GM12892 (cell line): Measurements from ENCODE around the gene SVIL.
"Not testable (repeated sequence)": the region's sequence is repeated elsewhere in the genome, so short reads cannot be mapped to it uniquely, and the experiment has no call there.

Experiments
- DNase-seq: peaks from one replicate; pipeline ENCODE4 v3.0.0; 2011; ENCODE audit not compliant: insufficient read length
- FAIRE-seq: peaks from 2 replicates; lab custom pipeline; 2011; peaks lifted over from hg19 to GRCh38; lab: Jason Lieb, UNC
- POLR2A ChIP-seq: IDR thresholded peaks from 2 replicates; pipeline ENCODE4 v1.6.1; 2011; ENCODE audit warnings: low read depth, low read length, control low read depth
- POLR2AphosphoS5 ChIP-seq: IDR thresholded peaks from 2 replicates; pipeline ENCODE4 v1.6.1; 2011; ENCODE audit warnings: low read depth, low read length, control low read depth
- TAF1 ChIP-seq: IDR thresholded peaks from 2 replicates; pipeline ENCODE4 v1.6.1; 2011; ENCODE audit warnings: low read depth, mild to moderate bottlenecking, control low read depth, low read length, borderline replicate concordance

Gene SVIL

DNA sequence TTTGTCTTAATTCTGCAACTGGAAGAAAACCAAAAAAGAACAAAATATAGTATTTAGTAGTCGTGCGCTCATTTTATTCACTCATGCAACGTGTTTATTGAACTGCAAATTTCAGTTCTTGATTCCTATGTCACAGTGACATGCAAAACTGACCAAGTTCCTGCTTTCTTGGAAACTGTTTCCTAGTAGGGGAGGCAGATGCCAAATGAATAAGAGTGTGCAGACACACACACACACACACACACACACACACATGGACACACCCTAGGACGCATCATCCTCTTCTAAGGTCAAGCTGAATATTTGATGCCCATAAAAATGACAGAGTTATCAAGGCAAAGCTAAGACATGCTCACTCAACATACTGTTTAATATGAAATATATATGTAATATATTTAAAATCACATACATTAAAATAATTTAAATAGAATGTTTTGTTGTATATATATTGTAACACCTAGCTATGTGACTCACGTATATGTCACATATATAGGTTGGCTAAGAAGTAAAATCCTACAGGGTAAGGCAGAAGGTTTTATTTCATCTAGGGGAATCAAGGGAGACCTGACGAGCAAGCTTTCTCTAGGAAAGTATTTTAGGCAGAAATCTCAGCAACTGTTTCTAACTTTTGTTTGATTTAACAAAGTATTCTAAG lies 79.6 kb downstream of the SVIL start:
- TF ChIP-seq POLR2A = no peak
- no peak for TF ChIP-seq POLR2AphosphoS5
- TF ChIP-seq TAF1 = no peak
- DNase-seq (no peak), FAIRE-seq (no peak)

DNA sequence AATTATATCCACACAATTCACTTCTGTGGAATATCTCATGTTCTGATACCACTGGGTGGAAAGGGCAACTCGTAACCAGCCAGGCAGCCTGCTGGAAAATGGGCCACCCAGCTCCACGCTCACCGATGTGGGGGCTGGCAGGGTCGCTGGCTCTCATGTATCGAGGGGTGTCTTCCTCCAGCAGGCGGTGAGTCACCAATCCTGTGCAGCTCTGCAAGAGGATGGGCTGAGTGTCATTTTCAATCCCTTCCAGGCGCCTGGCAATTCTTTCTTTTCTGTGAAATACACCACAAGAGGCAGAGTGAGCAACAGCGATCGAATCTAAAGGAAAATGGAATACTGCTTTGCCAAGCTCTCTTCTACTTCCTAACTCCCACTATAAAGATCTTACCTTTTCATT lies 80.1 kb downstream of the SVIL start:
- FAIRE-seq = no peak

DNA sequence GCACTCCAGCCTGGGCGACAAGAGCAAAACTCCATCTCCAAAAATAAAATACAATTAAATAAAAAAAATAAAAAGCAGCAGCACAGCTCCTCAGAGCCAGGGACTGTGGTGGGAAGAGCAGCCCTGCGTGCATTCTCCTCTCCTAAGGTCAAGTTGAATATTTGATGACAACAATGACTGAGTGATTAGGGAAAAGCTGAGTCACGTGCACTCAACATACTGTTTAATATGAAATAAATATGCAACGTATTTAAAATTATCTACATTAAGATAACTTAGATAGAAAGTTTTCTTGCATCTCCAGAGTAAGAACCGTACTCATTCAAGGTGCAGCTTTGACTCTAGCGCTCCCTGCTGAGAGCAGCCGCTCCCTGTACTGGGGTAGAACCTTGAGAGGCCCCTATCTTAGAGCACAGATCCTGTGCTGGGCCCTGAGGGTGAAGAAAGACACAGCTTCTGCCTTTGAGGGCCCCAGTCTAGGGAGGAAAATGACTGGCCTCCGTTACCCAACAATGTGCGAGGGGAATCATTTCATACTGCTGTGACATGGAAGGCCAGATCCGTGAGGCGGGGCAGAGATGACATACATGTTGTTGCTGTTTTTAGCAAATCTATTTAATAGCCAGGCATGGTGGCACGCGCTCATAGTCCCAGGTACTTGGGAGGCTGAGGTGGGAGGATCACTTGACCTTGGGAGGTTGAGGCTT lies 81.1 kb downstream of the SVIL start:
- FAIRE-seq = no peak
- TF ChIP-seq POLR2AphosphoS5 (no peak), POLR2A (no peak), TAF1 (no peak)

More for the DNA sequence above, 80.1 kb downstream of the SVIL start:
- no peak for DNase-seq
- TF ChIP-seq POLR2AphosphoS5 (no peak), TAF1 (no peak), POLR2A (no peak)

DNA sequence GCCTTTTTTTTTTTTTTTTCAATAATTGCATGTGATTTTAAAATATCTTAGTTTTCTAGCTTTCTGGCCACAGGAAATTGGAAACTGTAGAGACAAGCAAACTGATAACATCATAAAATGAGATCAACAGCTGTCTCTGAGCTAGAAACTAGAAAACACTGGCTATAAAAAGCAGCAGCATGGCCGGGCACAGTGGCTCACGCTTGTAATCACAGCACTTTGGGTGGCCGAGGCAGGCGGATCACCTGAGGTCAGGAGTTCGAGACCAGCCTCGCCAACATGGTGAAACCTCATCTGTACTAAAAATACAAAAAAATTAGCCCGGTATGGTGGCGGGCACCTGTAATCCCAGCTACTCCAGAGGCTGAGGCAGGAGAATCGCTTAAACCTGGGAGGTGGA lies 81.7 kb downstream of the SVIL start:
- not testable (repeated sequence) for FAIRE-seq

More for the DNA sequence above, 81.1 kb downstream of the SVIL start:
- no peak for DNase-seq

DNA sequence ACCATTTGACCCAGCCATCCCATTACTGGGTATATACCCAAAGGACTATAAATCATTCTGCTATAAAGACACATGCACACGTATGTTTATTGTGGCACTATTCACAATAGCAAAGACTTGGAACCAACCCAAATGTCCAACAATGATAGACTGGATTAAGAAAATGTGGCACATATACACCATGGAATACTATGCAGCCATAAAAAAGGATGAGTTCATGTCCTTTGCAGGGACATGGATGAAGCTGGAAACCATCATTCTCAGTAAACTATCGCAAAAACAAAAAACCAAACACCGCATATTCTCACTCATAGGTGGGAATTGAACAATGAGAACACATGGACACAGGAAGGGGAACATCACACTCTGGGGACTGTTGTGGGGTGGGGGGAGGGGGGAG lies 85.3 kb downstream of the SVIL start:
- DNase-seq, FAIRE-seq: not testable (repeated sequence)

More for the DNA sequence above, 81.7 kb downstream of the SVIL start:
- DNase-seq = not testable (repeated sequence)

DNA sequence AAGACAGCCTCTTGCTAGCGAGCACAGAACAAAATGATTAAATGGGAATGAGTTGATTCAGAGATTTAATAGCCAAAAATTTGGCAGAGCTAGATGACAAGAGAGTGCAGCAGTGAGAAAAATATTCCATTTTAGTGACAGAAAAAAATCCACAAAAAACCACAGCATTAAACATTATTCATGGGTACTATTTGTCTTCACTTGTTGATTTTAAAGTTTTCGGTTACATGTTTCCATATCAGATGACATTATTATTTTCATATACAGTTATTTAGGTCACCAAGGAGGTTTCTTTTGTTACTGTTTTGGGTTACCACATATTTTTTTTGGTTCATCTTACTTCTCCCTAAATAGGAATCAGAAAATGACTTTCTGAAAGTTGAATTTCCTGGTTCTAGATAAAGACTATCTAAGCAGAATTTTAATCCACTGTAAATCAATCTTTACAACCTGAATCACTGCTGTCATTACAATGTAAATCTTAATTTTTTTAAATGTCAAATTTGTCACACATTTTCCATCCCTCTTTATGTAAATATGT lies 87.9 kb downstream of the SVIL start:
- TF ChIP-seq POLR2AphosphoS5 (no peak), TAF1 (no peak), POLR2A (no peak)

DNA sequence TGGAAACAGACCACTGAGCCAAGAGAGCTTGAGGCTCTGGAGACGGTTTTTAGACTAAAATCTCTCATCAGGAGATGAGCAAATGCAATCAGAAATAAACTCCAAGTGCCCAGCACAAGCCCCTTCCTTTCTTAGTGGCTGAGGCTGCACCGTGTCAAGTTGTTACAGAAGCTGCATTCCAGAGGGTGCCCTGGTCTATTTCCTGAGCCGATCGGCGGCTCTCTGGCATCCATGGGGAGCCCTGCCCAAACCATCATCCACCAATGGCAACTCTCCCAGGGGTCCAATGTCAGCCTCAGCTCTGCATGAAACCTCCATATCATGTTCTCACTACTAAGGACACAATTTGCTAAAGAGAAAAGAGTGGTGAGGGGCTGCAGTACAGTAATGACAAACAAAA lies 89.6 kb downstream of the SVIL start:
- TF ChIP-seq POLR2AphosphoS5 (no peak), POLR2A (no peak), TAF1 (no peak)
- FAIRE-seq (no peak), DNase-seq (no peak)

More for the DNA sequence above, 87.9 kb downstream of the SVIL start:
- no peak for FAIRE-seq
- no peak for DNase-seq

DNA sequence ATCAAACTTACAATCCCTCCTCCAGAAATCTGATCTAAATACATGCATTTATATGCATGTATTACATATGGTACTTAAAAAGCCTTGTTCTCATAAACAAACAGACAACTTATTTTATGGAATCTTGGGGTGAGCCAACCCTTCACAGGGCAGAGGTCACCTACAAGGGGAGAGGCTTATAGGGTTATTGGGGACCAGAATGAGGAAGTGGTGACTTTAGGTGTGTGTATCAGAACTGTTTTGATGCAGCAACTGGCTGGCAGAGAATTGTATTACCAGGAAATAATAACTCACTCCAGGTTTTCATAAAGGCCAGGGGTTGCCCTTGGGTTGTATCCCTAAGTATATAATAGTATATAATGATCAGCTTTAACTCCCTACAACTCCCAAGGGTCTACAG lies 91.1 kb downstream of the SVIL start:
- FAIRE-seq (no peak), DNase-seq (no peak)
- TF ChIP-seq POLR2A (no peak), POLR2AphosphoS5 (no peak), TAF1 (no peak)

DNA sequence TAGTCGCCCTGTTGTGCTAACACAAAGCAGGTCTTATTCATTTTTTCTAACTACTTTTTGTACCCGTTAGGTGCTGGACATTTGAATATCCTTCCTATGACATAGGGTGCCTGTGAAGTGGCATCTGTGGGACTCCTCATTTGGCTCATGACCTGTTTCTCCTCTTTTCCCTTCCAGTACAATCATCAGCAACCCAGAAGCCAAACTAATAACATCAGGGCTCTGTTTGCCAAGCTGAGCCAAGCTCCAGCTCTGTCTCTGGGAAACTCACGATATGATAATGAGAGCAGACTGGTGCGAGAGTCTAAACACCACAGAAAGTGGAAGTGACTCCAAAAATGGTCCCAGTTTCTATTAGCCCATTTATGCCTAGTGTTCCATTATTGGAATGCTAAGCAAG lies 92.0 kb downstream of the SVIL start:
- TF ChIP-seq TAF1 = no peak
- TF ChIP-seq POLR2AphosphoS5 = no peak
- no peak for TF ChIP-seq POLR2A
- DNase-seq (no peak), FAIRE-seq (no peak)

DNA sequence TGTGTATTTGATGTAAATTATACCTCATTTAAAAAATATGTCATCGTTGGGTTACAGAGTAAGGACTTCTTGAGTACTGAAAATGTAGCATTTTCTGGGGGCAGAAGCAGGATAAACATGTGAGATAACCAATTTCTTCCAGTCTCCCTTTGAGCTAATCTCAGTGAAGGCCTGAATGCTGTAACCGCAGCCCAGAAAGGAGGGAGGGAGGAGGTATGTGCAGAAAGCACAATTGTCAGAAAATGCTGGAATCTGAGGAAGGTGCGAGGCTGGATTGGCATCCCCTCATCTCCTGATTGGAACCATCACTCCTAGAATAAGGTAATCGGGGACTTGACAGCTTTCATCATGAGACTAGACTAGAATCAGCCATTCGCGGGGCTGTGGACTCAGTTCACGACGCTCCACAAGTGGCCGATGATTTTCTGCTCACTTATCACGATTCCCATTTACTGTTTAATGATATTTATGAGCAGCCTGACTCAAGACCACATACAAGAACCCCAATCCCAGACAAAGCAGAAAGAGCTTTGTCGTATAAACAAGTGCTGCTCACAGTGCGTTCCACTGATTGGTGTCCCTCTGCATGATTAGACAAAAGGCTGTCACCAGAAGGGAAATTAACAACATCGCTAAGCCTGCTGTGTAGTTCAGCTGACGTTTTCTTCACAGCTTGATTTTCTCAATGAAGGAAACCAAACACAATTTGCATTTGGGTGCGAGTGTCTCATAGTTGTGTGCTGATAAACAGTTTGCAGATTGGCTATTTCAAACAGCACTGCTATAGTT lies 93.2 kb downstream of the SVIL start:
- no peak for TF ChIP-seq TAF1
- TF ChIP-seq POLR2AphosphoS5 = no peak
- TF ChIP-seq POLR2A = no peak
- FAIRE-seq (no peak), DNase-seq (no peak)

DNA sequence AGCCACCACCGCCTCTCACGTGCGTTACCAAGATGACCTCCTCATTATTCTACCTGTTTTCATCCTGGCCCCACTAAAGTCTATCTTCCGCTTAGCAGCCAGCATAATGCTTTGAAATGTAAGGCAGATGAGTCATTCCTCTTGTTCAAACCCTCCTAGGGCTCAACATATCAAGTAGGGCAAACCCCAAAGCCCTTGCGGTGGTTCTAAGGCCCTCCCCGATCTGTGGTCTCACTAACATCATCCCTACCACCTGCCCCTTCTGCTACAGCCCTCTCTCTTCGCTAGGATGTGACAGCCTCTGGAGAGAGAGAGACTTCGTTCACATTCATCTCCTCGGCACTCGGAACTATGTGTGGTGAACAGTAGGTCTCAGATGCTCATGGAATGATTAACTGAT lies 94.8 kb downstream of the SVIL start:
- FAIRE-seq = no peak
- no peak for DNase-seq
- no peak for TF ChIP-seq POLR2A
- no peak for TF ChIP-seq TAF1
- TF ChIP-seq POLR2AphosphoS5 = no peak
